A673 (cell line): Measurements from ENCODE around the gene NSD2. TPM values are rescaled to one million over a fixed set of nuclear protein-coding genes. Genes with fewer than 3 reads are reported as not detected.

ENCODE experiments used
- BruUV-seq: library from RNA; stranded (reverse); fragments of 400-500 nt; replicated peaks from 2 replicates; lab custom pipeline; 2021; lab: Mats Ljungman, UMichigan
- CTCF ChIA-PET: fragments of 300-600 bp; sonication (Branson Sonifier 250); formaldehyde crosslinking; loops from one replicate; lab custom pipeline; 2022; ENCODE audit warnings: antibody characterized with exemption; lab: Charles Lee
- POLR2A ChIA-PET: fragments of 300-600 bp; sonication (Branson Sonifier 250); formaldehyde crosslinking; loops from one replicate; lab custom pipeline; 2022; ENCODE audit warnings: antibody characterized with exemption; ENCODE audit not compliant: low non-redundant PET; lab: Charles Lee
- DNase-seq: peaks from one replicate; pipeline ENCODE4 v3.0.0-alpha.2; 2015; ENCODE audit warnings: low spot score
- H3K27ac ChIP-seq: fragments of 200-600 bp; sonication (generic); 2 replicates; pipeline ENCODE4 v1.5.1; 2016; ENCODE audit warnings: mixed run types, low read depth, mild to moderate bottlenecking, mixed read lengths, antibody characterized with exemption, low read length; ENCODE audit not compliant: poor library complexity, severe bottlenecking
- H3K27me3 ChIP-seq: fragments of 200-600 bp; sonication (generic); replicated peaks from 2 replicates; pipeline ENCODE4 v1.6.1; 2017; ENCODE audit warnings: mixed run types, low read depth, mild to moderate bottlenecking, mixed read lengths, antibody characterized with exemption, low read length; ENCODE audit not compliant: insufficient read depth, poor library complexity
- H3K36me3 ChIP-seq: fragments of 200-600 bp; sonication (generic); 2 replicates; pipeline ENCODE4 v1.6.1; 2016; ENCODE audit warnings: mixed run types, mild to moderate bottlenecking, mixed read lengths, antibody characterized with exemption, low read length; ENCODE audit not compliant: insufficient read depth, poor library complexity, severe bottlenecking
- H3K4me1 ChIP-seq: fragments of 200-600 bp; sonication (generic); 2 replicates; pipeline ENCODE4 v1.6.1; 2017; ENCODE audit warnings: mixed run types, mild to moderate bottlenecking, mixed read lengths, antibody characterized with exemption, low read length; ENCODE audit not compliant: insufficient read depth, poor library complexity, severe bottlenecking
- H3K4me3 ChIP-seq: fragments of 200-600 bp; sonication (generic); 2 replicates; pipeline ENCODE4 v1.5.1; 2016; ENCODE audit warnings: low read depth, mixed run types, mild to moderate bottlenecking, mixed read lengths, low read length; ENCODE audit not compliant: poor library complexity, severe bottlenecking
- H3K9me3 ChIP-seq: fragments of 200-600 bp; sonication (generic); 2 replicates; pipeline ENCODE4 v1.6.1; 2016; ENCODE audit warnings: mixed run types, low read depth, mild to moderate bottlenecking, mixed read lengths, antibody characterized with exemption, low read length; ENCODE audit not compliant: poor library complexity, severe bottlenecking
- CTCF ChIP-seq: fragments of 300-800, 200-600 bp; sonication (generic); conservative IDR thresholded peaks from 2 replicates; pipeline ENCODE4 v1.5.1; 2017; ENCODE audit warnings: low read depth, mild to moderate bottlenecking, antibody characterized with exemption, low read length, moderate library complexity, mixed read lengths
- EZH2 ChIP-seq: fragments of 200-600 bp; sonication (generic); IDR thresholded peaks from 2 replicates; pipeline ENCODE4 v1.6.1; 2017; ENCODE audit warnings: borderline replicate concordance, low read depth, mild to moderate bottlenecking, mixed read lengths, antibody characterized with exemption, low read length; ENCODE audit not compliant: poor library complexity, severe bottlenecking
- intact Hi-C: fragments of 100-400 bp; cut with micrococcal nuclease; formaldehyde crosslinking; loops from one replicate; pipeline ENCODE4 v1.10.0; 2022; ENCODE audit not compliant: unreplicated experiment
- total RNA-seq: library from RNA; stranded (reverse); gene quantifications from 2 replicates; pipeline ENCODE4 v1.2.3, GENCODE V29; 2021

The NSD2 gene
- total RNA-seq, 1 experiment from 2014 or later: 227 TPM

DNA sequence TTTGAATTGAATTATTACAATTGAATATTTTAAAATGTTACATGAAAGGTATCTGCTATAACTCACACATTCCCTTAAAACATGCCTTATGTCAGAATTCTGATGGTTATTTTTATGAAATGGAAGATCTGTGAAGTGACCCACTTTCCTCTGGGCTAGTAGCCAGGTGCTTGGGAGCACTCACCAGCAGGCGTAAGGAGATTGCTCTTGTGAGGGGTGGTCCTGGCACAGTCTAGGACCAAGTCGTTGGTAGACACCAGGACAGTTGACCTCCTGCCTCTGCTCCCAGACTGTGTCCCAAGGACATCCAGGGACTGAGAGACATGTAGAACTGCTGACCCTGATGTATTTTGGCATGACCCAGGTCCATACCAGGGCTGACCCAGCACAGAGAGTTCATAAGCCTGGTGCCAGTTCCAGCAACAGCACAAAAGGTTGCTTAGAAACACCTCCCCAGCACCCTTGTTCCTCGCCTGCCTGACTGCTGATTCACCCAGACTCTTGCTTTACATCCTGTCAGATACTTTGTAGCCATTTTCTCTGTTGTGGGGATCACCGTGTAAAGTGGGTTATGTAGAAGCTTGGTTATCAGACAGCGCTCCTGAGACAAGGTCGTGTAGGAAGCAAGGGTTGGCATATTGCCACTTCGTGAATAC, 89.1 kb downstream of the NSD2 start:
- CTCF ChIA-PET: no interaction called here
- peaks cover 97% of the 10 kb centered on the region for H3K36me3 ChIP-seq
- intact Hi-C loops: no loop called here
- no TSS peak for BruUV-seq
- no peak for TF ChIP-seq EZH2
- TF ChIP-seq CTCF: no peak
- no peaks in the 10 kb centered on the region for H3K4me1 ChIP-seq
- H3K9me3 ChIP-seq: no peaks in the 10 kb centered on the region
- H3K27ac ChIP-seq: no peak overlapping the region
- H3K27me3 ChIP-seq: no peaks in the 10 kb centered on the region
- DNase-seq: no peak
- H3K4me3 ChIP-seq: no peak overlapping the region
- POLR2A ChIA-PET: no interaction called here

DNA sequence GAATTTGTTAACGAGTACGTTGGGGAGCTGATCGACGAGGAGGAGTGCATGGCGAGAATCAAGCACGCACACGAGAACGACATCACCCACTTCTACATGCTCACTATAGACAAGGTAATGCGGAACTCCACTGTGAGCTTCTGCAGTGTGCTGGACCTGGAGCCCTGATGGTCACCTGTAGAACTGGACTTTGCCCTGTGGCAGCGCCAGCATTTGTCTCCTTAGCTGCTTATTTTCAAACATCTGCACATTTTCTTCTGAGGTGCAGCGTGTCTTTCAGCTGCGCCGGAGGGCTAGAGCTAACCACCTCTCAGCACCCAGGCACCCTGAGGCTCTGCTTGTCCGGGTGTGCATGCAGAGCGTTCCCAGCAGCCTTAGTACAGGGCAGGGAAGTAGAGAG, 89.8 kb downstream of the NSD2 start:
- Histone ChIP-seq H3K36me3 (peaks cover 97% of the 10 kb centered on the region), H3K27ac (no peak overlapping the region), H3K9me3 (no peaks in the 10 kb centered on the region), H3K27me3 (no peaks in the 10 kb centered on the region), H3K4me3 (no peak overlapping the region), H3K4me1 (no peaks in the 10 kb centered on the region)
- CTCF ChIA-PET: no interaction called here
- POLR2A ChIA-PET: no interaction called here
- no TSS peak for BruUV-seq
- intact Hi-C loops: no loop called here
- TF ChIP-seq CTCF: no peak
- no peak for TF ChIP-seq EZH2
- DNase-seq: no peak

DNA sequence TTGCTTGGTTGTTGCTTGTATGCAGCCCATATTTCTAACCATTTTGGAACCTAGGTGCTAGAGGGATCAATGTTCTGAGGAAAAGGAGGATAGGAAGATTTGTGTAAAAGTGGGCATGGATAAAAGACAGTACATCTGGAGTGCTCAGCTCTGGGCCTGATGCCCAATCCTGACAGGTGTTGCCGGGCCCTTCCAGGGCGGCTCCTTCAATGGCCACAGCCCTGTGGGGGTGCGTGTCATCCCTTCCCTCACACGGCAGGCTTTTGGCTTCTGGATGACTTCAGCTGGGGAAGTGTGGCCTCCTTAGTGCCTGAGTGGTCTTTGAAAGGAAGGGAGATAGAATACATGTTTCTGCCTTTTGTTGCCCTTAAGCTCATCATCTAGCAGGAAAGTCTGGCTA, 90.4 kb downstream of the NSD2 start:
- Histone ChIP-seq H3K9me3 (no peaks in the 10 kb centered on the region), H3K27me3 (no peaks in the 10 kb centered on the region), H3K4me3 (no peak overlapping the region), H3K27ac (no peak overlapping the region), H3K36me3 (peaks cover 93% of the 10 kb centered on the region), H3K4me1 (no peaks in the 10 kb centered on the region)
- no peak for DNase-seq
- ChIA-PET POLR2A (no interaction called here), CTCF (no interaction called here)
- TF ChIP-seq CTCF (no peak), EZH2 (no peak)
- intact Hi-C loops: no loop called here
- no TSS peak for BruUV-seq
